Measurements from ENCODE around the gene ANO2.
"Not testable (repeated sequence)": the region's sequence is repeated elsewhere in the genome, so short reads cannot be mapped to it uniquely, and the experiment has no call there.

The ANO2 gene

GRCh38 chr12:5900533-5901205, 44.4 kb downstream of the ANO2 start:
- no peaks in the 10 kb centered on the region for H3K4me1 Mint-ChIP-seq
- no peaks in the 10 kb centered on the region for H3K9me3 Mint-ChIP-seq
- no peak overlapping the region for H3K27ac Mint-ChIP-seq
- peaks cover 42 to 44% of the 10 kb centered on the region in 2 donors for H3K27me3 Mint-ChIP-seq
- H3K4me3 Mint-ChIP-seq, result no peak overlapping the region
- no peak for DNase-seq
- ATAC-seq (replicated peaks), result no peak
- no peaks in the 10 kb centered on the region for H3K36me3 Mint-ChIP-seq

GRCh38 chr12:5900076-5900475, 45.0 kb downstream of the ANO2 start:
- no peak for DNase-seq
- Mint-ChIP-seq H3K27ac (no peak overlapping the region), H3K27me3 (peaks cover 40 to 50% of the 10 kb centered on the region in 2 donors), H3K9me3 (no peaks in the 10 kb centered on the region), H3K4me1 (no peaks in the 10 kb centered on the region), H3K4me3 (no peak overlapping the region), H3K36me3 (no peaks in the 10 kb centered on the region)
- ATAC-seq (replicated peaks), result no peak

GRCh38 chr12:5899675-5900074, 45.4 kb downstream of the ANO2 start:
- peaks cover 40 to 50% of the 10 kb centered on the region in 2 donors for H3K27me3 Mint-ChIP-seq
- no peak overlapping the region for H3K4me3 Mint-ChIP-seq
- DNase-seq, result no peak
- ATAC-seq (replicated peaks), result no peak
- H3K36me3 Mint-ChIP-seq, result no peaks in the 10 kb centered on the region
- H3K9me3 Mint-ChIP-seq, result no peaks in the 10 kb centered on the region
- no peak overlapping the region for H3K27ac Mint-ChIP-seq
- H3K4me1 Mint-ChIP-seq, result no peaks in the 10 kb centered on the region

- Mint-ChIP-seq H3K4me1 (no peaks in the 10 kb centered on the region), H3K4me3 (no peak overlapping the region), H3K9me3 (peaks cover 0 to 2% of the 10 kb centered on the region in 2 donors), H3K27ac (no peak overlapping the region), H3K36me3 (no peaks in the 10 kb centered on the region), H3K27me3 (peaks cover 46 to 49% of the 10 kb centered on the region in 2 donors)
- DNase-seq (no peak), ATAC-seq (replicated peaks) (no peak)
Observed at GRCh38 chr12:5898874-5899273, 46.2 kb downstream of the ANO2 start.

- Mint-ChIP-seq H3K4me1 (peaks cover 5 to 11% of the 10 kb centered on the region in 2 donors), H3K4me3 (no peak overlapping the region), H3K36me3 (peaks cover 0 to 5% of the 10 kb centered on the region in 2 donors), H3K27me3 (peaks cover 46 to 61% of the 10 kb centered on the region in 2 donors), H3K9me3 (peaks cover 8 to 9% of the 10 kb centered on the region in 2 donors), H3K27ac (no peak overlapping the region)
- DNase-seq (no peak), ATAC-seq (replicated peaks) (no peak)
Observed at GRCh38 chr12:5889381-5890047, 55.5 kb downstream of the ANO2 start.

DNA sequence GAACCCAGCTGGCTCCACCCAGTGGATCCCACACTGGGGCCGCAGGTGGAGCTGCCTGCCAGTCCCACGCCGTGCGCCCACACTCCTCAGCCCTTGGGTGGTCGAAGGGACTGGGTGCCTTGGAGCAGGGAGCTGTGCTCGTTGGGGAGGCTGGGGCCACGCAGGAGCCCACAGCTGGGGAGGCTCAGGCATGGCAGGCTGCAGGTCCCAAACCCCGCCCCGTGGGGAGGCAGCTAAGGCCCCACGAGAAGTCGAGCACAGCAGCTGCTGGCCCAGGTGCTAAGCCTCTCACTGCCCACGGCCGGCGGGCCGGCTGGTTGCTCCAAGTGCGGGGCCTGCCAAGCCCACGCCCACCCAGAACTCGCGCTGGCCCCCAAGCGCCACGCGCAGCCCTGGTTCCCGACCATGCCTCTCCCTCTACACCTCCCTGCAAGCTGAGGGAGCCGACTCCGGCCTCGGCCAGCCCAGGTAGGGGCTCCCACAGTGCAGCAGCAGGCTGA, 56.2 kb downstream of the ANO2 start:
- H3K4me3 Mint-ChIP-seq, result no peak overlapping the region
- no peak overlapping the region for H3K27ac Mint-ChIP-seq
- peaks cover 0 to 5% of the 10 kb centered on the region in 2 donors for H3K36me3 Mint-ChIP-seq
- peaks cover 40 to 57% of the 10 kb centered on the region in 2 donors for H3K27me3 Mint-ChIP-seq
- H3K4me1 Mint-ChIP-seq, result peaks cover 5 to 11% of the 10 kb centered on the region in 2 donors
- no peak for DNase-seq
- no peak for ATAC-seq (replicated peaks)
- H3K9me3 Mint-ChIP-seq, result peaks cover 7 to 8% of the 10 kb centered on the region in 2 donors

- peaks cover 36 to 61% of the 10 kb centered on the region in 2 donors for H3K27me3 Mint-ChIP-seq
- ATAC-seq (replicated peaks), result not testable (repeated sequence)
Observed at GRCh38 chr12:5887819-5888218, 57.2 kb downstream of the ANO2 start.

GRCh38 chr12:5884866-5885265, 60.2 kb downstream of the ANO2 start:
- no peak overlapping the region for H3K27ac Mint-ChIP-seq
- H3K4me3 Mint-ChIP-seq, result no peak overlapping the region
- peaks cover 33 to 59% of the 10 kb centered on the region in 2 donors for H3K27me3 Mint-ChIP-seq
- H3K36me3 Mint-ChIP-seq, result peaks cover 0 to 5% of the 10 kb centered on the region in 2 donors
- no peak for DNase-seq
- peaks cover 0 to 3% of the 10 kb centered on the region in 2 donors for H3K9me3 Mint-ChIP-seq
- peaks cover 5 to 11% of the 10 kb centered on the region in 2 donors for H3K4me1 Mint-ChIP-seq
- ATAC-seq (replicated peaks), result no peak

More at GRCh38 chr12:5887819-5888218, 57.2 kb downstream of the ANO2 start:
- Mint-ChIP-seq H3K4me3 (peak overlapping the region; percentile 62 to 66), H3K4me1 (peaks cover 5 to 11% of the 10 kb centered on the region in 2 donors)
- H3K9me3 Mint-ChIP-seq, H3K36me3 Mint-ChIP-seq, DNase-seq, H3K27ac Mint-ChIP-seq: not testable (repeated sequence)

DNA sequence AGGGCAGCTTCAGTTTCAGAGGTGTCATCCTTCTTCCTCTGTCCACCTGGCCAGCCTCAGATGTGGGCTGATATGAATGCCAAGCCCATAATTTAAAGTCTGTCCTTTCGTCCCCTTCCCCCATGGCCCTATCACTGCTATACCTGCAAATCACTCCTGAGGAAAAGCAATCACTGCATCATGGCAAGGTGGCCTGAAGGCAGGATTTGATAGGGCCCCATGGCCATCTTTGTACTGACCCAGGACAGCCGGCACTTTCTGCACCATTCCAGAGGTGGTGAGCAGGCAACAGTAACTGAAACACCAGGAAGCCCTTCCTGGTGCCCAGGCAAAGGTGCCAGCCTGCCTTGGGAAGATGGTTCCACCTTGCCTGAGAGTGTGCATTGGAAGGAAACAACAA, 60.8 kb downstream of the ANO2 start:
- Mint-ChIP-seq H3K4me1 (peaks cover 5 to 11% of the 10 kb centered on the region in 2 donors), H3K4me3 (no peak overlapping the region), H3K27ac (no peak overlapping the region), H3K9me3 (peaks cover 0 to 1% of the 10 kb centered on the region in 2 donors), H3K36me3 (peaks cover 0 to 5% of the 10 kb centered on the region in 2 donors), H3K27me3 (peaks cover 33 to 54% of the 10 kb centered on the region in 2 donors)
- DNase-seq (no peak), ATAC-seq (replicated peaks) (no peak)

DNA sequence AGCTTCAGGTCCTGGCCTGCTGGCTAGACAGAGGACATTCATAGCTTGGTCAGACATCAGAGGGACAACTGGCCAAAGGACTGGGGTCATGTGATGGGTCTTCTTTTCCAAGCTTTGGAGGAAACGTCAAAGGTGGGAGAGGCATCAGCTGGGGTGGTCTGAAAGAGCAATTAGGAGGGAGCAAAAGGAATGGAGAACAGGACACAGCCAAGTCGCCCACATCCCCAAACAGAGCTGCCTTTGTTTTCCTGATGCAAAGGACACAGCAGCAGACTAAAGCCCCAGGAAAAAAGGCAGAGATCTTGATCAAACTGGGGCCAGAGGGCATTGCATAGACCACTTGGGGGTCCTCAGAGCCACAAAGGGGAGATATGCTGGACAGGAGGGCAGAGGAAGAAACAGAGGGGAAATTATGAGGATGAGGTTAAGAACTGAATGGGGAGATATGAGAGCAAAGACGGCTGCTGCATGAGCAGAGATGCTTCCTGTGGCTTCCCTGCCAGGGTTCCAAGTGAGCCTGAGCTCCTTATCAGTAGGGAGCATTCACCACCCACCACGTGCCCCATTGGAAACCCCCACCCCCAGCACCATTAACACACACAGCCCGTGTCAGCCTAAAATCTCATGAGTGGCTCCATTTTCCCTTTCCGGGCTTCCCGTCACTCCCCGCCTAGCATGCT, 62.4 kb downstream of the ANO2 start:
- H3K27ac Mint-ChIP-seq, result no peak overlapping the region
- H3K4me3 Mint-ChIP-seq, result no peak overlapping the region
- no peaks in the 10 kb centered on the region for H3K36me3 Mint-ChIP-seq
- ATAC-seq (replicated peaks) (no peak), DNase-seq (no peak)
- H3K27me3 Mint-ChIP-seq, result peaks cover 26 to 44% of the 10 kb centered on the region in 2 donors
- no peaks in the 10 kb centered on the region for H3K9me3 Mint-ChIP-seq
- peaks cover 0 to 5% of the 10 kb centered on the region in 2 donors for H3K4me1 Mint-ChIP-seq

- Mint-ChIP-seq H3K4me1 (no peaks in the 10 kb centered on the region), H3K27ac (no peak overlapping the region), H3K4me3 (no peak overlapping the region), H3K9me3 (no peaks in the 10 kb centered on the region), H3K27me3 (peaks cover 28 to 46% of the 10 kb centered on the region in 2 donors), H3K36me3 (no peaks in the 10 kb centered on the region)
- no peak for DNase-seq
- no peak for ATAC-seq (replicated peaks)
Observed at GRCh38 chr12:5881666-5882065, 63.4 kb downstream of the ANO2 start.

DNA sequence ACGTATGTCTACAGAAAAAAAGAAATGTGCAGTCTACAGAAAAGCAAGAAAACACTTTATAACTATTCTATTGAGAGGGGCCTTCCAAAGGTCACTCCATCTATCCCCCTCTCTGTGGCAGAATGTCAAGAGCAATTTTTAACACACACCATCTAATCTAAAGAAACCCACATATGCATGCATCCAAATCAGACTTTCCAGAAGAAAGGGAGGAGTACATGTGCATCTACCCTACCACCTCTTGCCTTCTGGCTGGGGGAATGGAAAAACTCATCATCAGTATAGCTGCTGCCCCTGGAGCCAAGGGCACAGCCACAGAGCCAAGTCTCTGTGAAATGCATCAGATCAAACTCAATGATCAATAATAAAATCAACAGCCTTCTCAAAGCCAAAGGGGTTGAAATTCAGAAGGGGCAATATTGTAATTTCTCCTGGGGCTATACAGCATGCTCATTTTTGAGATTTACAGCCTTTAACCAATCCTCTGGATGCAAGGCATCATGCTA, 63.9 kb downstream of the ANO2 start:
- no peaks in the 10 kb centered on the region for H3K4me1 Mint-ChIP-seq
- ATAC-seq (replicated peaks) (no peak), DNase-seq (no peak)
- H3K4me3 Mint-ChIP-seq, result no peak overlapping the region
- H3K27ac Mint-ChIP-seq, result no peak overlapping the region
- no peaks in the 10 kb centered on the region for H3K9me3 Mint-ChIP-seq
- H3K27me3 Mint-ChIP-seq, result peaks cover 24 to 41% of the 10 kb centered on the region in 2 donors
- H3K36me3 Mint-ChIP-seq, result no peaks in the 10 kb centered on the region

DNA sequence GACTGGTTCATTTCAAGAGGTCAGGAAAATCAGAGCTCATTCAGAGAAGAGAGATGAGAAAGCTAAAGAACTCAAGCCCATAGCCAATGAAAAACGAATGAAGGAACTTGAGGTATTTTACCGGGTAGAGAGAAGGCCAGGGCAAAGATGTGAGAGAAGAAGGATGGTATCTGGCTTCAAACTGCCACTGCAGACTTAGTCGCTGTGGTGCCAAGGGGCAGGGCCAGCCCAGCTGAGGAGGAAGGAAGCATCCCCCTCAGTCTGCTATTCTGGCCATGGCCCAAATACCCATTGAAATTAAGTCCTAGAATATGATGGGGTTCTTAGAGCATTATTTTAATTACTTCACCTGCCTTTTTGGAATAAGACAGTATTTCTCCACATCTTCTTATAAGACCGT, 69.2 kb downstream of the ANO2 start:
- no peaks in the 10 kb centered on the region for H3K36me3 Mint-ChIP-seq
- H3K4me3 Mint-ChIP-seq, result no peak overlapping the region
- H3K4me1 Mint-ChIP-seq, result no peaks in the 10 kb centered on the region
- no peak overlapping the region for H3K27ac Mint-ChIP-seq
- DNase-seq (no peak), ATAC-seq (replicated peaks) (no peak)
- no peaks in the 10 kb centered on the region for H3K9me3 Mint-ChIP-seq
- H3K27me3 Mint-ChIP-seq, result peaks cover 13 to 16% of the 10 kb centered on the region in 2 donors

GRCh38 chr12:5874514-5874913, 70.5 kb downstream of the ANO2 start:
- no peak for DNase-seq
- no peaks in the 10 kb centered on the region for H3K36me3 Mint-ChIP-seq
- H3K27ac Mint-ChIP-seq, result no peak overlapping the region
- H3K4me1 Mint-ChIP-seq, result no peaks in the 10 kb centered on the region
- no peaks in the 10 kb centered on the region for H3K9me3 Mint-ChIP-seq
- ATAC-seq (replicated peaks), result no peak
- H3K27me3 Mint-ChIP-seq, result peaks cover 13 to 16% of the 10 kb centered on the region in 2 donors
- no peak overlapping the region for H3K4me3 Mint-ChIP-seq

Measured in stimulated activated naive B cell treated with anti-CD40 and anti-IgM and Interleukin-4, amounts not matched to agents 10 μg/mL and 1 μg/mL and 100 μg/mL, for 72 hours (primary cell).